ENCODE measurements around the gene PEX11B.

Gene PEX11B

GRCh38 chr1:145863282-145864018 is 55.1 kb downstream of the PEX11B start:
- DNase-seq, result no peak

Data from NCI-H1417 (cell line).